T-helper 1 cell treated with Interleukin-12 subunit alpha and Interleukin-12 subunit beta and Interleukin-4 antibody, amounts not matched to agents 30 ng/mL and 1 ng/mL, for 36 hours (primary cell): ENCODE measurements around the gene KRTAP10-11. TPM values are rescaled to one million over a fixed set of nuclear protein-coding genes. Genes with fewer than 3 reads are reported as not detected.
"Not testable (repeated sequence)": the region's sequence is repeated elsewhere in the genome, so short reads cannot be mapped to it uniquely, and the experiment has no call there.

Source experiments
- intact Hi-C: fragments of 100-400 bp; cut with micrococcal nuclease; formaldehyde crosslinking; loops from one replicate; pipeline ENCODE4 v1.15.1; 2024
- total RNA-seq: library from RNA; stranded (reverse); gene quantifications from 2 replicates; pipeline ENCODE4 v1.2.3, GENCODE V29; 2022

Gene KRTAP10-11
- total RNA-seq, 1 donor from 2014 or later, result not detected

DNA sequence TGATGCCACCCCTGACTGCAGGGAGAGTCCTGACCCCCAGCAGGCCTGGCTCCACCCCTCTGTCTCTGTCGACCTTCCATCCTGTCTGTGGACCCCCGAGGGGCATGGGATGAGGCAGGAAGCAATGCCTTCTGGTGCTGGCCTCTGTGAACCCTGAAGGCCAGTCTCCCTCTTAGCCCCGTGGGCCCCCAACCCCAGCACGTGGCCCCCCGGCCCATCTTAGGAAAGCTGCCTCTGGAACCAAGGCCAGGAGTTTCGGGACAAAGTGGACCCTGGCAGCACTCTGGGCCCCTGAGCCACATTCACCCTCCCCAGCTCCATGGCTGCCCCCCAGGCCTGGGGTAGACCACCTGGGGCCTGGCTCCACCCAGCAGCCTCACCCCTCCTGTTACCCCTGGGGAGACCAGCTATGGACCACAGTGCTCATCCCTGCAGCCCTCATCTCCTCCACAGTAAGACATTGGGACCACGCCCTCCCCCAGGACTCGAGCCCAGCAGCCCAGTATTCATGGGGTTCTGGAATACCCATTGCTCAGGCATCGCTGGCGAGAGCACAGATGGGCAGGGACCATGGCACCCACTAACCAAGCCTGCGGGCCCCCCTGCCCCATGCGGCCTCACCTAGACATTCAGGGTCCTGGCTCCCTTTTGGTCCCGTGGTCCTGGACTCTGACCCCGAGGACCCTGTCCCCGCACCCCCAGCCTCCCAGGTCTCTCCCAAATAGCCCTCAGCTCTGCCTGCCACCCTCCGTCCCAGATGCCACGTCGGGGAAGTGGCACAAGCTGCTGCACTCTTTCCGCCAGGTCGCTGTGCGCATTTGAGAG is 7.5 kb upstream of the KRTAP10-11 start:
- intact Hi-C loops, result not testable (repeated sequence)

DNA sequence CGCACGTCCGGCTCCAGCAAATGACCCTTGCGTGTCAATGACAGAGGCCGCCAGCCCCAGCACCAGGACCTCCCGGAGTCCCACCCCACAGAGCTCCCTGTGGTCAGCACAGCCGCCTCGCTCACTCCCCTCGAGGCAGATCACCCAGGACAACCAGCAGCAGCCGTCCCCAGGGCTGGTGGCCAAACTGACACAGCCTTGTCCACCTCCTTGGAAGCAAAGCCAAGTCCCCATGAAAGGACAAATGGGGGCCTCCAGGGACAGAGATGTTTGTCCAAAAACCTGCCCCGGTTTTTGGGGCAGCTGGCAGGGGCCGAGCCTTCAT is 6.9 kb upstream of the KRTAP10-11 start:
- intact Hi-C loops, result no loop called here

DNA sequence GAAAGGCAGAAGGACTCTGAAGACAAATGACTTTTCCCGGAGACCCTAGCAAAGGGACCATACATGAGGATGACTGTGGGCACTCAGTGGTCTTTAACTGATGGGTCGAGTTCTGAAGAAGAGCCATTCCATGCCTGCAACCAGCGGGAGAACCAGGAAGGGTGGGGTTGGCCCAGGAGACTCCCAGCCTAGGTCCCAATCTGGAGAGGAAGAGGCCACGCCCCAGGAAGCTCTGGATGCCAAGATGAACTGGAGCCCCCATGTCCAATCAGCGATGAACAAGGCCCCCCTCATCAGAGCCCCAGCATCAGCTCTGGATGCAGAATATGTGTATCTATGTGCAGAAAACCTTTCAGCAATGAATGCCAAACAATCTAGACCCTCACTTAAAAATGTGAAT is 5.5 kb upstream of the KRTAP10-11 start:
- intact Hi-C loops, result no loop called here

DNA sequence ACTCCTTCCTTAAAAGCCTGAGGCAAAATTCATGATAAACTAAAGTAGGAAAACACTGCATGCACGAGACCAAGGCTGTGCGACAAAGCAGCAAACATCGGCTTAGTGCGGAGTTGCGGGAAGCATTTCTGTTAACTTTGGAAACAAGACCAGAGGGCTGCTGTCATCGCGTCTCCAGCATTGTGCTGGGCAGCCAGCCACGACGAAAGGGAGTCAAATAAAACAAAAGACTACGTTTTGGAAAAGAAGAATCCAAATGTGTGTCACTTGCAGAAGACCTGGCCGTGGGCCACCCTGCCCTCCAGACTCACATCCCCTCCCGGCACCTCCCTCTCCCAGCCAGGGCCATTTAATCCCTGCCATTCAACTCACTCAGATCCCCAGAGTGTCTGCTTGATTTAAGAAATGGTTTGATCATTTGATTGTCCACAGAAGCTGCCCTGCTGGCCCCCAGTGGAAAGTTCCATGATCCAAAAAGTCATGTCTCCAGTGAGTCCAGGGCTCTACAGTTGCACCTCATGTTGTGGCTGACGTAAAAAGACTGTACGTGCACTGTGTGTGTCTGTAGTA is 2.4 kb upstream of the KRTAP10-11 start:
- intact Hi-C loops, result loop anchor here (2.0 kb wide), 1 partner anchor 15 kb away; no protein-coding TSS in a partner anchor

DNA sequence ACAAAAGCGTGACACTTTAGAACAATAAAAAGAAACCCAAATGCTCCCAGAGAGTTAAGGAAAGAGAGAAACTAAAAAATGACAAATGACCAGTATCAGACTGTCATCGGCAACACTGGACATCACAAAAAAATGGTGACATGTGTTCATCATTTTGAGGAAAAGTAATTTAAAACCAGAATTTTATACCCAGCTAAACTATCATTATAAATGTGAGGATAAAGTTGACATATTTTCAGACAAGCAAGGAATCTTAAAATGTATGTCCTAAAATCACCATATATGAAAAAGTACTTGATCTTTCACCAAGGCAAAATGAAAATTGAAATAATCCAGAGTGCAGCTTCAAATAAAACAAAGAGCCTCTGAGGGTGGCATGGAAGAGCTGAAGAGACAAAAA is 1.3 kb upstream of the KRTAP10-11 start:
- intact Hi-C loops, result loop anchor here (2.0 kb wide), 1 partner anchor 14 kb away; no protein-coding TSS in a partner anchor

DNA sequence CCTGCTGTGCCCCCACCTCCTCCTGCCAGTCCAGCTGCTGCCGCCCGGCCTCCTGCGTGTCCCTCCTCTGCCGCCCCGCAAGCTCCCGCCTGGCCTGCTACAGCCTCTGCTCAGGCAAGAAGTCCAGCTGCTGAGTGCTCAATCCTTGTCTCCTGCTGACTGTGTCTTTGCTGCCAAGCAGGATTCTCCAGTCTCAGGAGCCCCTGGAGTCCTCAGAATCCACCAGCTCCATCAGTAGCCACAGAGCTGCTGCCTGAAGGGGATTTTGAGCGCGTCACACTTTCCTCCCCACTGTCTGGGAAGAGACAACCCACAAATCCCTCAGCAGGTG is 973 bp downstream of the KRTAP10-11 start:
- intact Hi-C loops, result no loop called here

DNA sequence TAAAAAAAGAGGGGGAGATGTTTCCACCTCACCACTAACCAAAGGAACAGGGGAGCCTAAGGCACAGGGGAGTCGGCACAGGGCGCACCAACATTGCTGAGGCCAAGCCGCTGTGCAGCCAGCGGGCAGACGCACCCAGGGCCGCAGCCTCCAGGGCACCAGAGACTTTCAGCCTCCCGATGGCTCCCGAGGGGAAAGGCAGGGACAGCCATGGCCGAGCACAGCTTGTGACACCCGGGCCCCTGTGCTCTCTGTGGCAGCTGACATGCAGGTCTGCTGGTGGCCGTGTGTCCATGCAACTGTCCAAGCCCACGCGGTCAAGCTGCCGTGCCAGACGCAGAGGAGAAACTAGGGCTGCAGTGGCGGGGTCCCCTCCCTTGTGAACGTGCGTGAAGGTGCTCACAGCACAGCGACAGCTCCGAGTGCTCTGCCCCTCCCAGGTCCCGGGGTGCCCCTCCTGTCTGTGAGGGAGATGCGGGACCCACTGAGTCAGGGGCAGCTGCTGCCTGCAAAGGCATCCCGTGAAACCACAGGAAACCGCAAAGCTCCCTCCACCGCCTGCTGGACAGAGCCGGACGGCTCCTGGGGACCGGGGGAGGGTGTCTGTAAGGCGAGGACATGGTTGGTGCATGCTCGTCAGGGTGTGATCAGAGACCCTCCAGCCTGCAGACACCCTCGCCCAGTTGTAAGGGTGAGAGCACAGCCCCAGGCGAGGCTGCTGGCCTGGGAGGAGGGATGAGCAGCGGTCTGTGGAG is 2.5 kb downstream of the KRTAP10-11 start:
- intact Hi-C loops, result no loop called here

DNA sequence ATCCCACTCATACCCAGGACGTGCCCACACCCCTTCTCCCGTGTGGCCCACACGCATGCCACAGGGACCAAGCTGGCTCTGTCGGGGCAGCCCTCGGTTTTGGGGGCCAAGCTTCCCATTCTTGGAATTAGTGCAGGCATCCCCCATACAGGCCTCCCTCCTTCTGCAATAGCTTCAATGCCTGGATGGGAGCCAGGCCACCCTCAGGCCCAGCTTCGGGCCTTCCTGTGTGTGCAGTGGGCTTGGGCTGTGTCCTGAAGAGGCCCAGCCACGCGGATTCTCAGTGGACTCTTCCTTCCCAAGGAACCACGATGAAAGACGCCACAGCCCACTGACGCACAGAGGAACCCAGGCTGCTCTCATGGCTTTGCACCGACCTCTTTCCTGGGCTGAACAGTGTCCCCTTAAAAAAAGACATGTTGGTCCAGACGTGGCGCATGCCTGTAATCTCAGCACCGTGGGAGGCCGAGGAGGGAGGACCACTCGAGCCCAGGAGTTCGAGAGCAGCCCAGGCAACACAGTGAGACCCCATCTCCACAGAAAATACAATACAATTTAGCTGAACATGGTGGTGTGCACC is 3.4 kb downstream of the KRTAP10-11 start:
- intact Hi-C loops, result loop anchor here (10.0 kb wide), 1 partner anchor 155 kb away; the partner anchor contains the start of gene UBE2G2

DNA sequence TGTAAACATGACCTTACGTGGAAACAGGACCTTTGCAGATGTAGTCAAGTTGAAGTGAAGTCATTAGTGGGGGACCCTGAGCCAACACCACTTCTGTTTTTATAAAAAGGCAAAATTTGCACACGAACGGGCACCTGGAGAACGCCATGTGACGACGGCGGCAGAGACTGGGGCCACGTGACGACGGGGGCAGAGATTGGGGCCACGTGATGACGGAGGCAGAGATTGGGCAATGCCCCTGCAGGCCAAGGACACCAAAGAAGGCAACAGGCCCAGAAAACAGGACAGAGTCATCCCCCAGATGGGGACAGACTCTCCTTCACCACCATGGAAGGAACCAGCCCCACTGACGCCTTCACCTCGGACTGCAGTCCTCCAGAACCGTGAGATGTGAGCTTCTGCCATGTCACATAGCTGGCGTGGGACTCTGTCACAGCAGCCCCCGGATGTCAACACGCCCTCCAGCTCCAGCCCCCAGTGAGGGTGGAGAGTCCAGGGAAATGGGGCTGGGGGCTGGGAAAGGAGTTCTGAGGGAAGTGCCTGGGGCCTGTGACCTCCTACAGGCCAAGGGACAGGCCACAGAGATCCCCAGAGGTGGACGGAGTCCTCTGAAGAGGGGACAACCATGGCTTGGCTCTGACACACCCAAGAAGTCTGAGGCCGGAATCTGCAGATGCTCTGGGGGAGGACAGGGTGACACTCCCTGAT is 4.2 kb downstream of the KRTAP10-11 start:
- intact Hi-C loops, result loop anchor here (10.0 kb wide), 1 partner anchor 154 kb away; the partner anchor contains the start of gene UBE2G2

DNA sequence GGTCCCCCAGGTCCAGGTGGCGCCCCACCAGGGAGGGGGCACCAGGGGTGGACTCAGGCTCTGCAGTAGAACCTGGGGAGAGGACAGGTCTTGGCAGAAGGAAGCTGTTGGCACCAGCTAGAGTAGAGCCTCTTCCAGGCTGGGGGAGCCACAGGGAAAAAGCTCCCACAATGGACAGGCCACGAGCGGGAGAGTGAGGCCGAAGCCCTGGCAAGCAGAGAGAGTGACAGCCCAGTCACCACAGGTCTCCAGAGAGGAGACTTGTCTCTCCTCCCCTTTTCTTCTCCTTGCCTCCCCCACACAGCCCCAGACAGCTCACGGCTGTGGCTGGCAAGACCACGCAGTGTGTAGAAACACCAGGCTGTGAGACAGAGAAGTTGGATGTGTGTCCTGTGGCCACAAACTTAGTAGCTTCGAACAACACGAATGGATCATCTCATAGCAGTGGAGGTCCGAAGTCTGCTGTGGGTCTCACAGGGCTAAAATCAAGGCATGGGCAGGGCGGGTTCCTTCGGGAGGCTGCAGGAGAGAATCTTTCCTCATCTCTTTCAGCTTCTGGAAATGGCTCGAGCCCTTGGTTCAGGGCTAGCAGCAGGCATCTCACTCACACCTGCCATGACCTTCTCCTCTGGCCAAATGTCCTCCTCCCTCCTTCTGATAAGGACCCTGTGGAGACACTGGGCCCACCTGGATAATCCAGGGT is 4.9 kb downstream of the KRTAP10-11 start:
- intact Hi-C loops, result loop anchor here (10.0 kb wide), 1 partner anchor 154 kb away; the partner anchor contains the start of gene UBE2G2

DNA sequence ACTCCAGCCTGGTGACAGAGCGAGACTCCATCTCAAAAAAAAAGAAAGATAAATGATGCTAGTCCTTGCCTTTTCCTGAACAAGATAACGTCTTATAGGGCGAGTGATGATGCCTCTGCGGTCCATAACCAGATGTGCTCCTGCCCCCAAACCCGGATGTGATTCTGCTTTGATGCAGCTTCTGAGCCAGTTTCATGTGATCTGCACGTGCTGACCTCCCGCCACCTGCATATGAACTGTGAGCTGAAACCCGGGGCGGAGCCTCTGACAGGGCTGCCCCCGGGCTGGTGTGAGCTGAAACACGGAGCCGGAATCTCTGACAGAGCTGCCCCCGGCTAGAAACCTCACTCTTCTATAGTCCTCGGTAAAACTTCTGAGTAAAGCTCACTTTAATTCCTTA is 6.9 kb downstream of the KRTAP10-11 start:
- intact Hi-C loops, result loop anchor here (10.0 kb wide), 1 partner anchor 152 kb away; the partner anchor contains the start of gene UBE2G2

DNA sequence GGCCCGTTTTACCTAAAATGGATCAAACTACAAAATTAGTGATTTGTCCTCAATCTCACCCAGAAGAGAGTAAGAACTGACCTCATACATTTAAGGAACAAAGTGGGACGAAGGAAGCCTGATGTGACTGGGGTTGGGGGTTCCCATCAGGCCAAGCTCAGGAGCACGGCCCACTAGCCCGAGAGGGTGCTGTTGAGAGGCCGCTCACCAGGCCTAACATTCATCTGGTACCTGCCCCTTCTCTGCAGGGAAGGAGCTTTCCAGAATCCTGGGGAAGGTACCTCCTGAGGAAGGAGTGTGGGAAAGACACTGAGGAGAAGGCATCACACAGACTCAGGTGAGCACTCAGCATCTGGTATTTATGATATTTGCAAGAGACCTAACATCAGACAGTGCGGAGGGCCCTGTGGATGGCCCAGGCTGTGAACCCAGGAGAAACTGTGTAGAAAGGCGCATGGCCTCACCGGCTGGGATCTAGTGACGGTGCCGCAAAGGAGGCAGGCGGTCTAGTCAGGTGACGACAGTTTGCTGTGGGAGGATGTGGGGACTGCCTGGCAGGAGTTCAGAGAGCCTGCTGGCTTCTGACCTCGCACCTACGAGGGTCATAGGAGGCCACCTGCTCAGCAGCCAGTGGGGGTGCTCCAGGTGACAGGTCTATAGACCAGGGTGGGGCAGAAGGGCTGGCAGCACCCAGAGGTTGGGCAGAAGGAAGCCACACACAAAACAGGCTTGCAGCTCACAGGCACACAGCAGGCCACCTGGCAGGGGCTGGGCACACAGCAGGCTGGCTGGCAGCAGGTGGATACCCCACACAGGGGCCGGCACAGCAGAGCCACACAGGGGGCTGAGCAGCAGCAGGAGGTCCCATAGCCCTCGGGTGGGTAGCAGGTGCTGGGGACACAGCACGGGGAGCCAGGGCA is 7.7 kb downstream of the KRTAP10-11 start:
- intact Hi-C loops, result loop anchor here (10.0 kb wide), 1 partner anchor 151 kb away; the partner anchor contains the start of gene UBE2G2

DNA sequence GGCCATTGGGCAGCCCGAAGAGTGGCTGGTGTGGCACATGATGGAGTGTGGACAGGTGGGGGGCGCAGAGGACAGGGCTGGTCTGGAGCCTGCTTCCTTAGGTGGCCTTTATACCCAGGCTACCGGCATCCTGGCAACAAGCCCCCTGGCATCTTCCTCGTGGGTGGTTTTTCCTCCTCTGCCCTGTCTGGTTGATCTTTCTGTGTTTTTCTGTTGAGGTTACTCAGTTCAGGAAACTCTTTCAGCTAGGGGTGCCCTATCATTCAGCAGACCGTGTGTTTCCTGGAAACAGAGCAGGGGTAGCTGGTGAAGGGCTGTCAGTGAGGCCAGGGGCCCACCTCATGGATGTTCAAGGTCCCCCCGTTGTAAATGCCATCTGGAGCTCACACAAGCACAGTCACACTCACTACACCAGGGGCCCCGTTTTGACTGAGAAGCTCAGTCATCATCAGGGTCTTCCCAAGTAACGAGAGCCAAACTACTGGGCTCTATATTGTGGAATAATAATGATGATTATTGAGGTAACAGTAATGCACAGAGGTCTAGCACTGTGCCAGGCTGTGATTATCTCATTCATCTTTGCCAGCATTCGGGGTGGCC is 8.5 kb downstream of the KRTAP10-11 start, which contains the start of gene KRTAP12-4:
Gene KRTAP12-4 (minus strand): TSS at position 84 of the 600 bp plus-strand sequence. CDS start 45 bp downstream, at position 39.
- intact Hi-C loops, result loop anchor here (5.0 to 10.0 kb wide), 2 partner anchors 87 to 150 kb away; partner anchors contain the start of gene UBE2G2

DNA sequence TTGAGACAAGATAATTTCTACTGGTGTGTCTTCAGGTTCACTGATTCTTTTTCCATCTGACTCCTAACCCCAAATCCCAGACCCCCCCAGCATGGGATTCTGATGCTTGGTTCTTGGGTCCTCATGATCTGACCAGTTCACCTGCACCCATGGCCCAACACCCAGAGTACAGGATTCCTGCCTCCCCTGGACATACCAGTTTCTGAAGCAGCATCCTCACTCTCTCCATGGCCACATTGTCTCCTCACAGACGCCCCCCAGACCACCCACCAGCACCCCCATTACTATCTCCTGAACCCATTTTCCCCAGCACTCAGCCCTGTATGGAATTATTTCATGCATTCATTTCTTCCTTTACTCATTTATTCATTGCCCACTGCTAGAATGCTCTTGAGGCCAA is 10.7 kb downstream of the KRTAP10-11 start:
- intact Hi-C loops, result loop anchor here (1.0 to 10.0 kb wide), 3 partner anchors 38 to 148 kb away; partner anchors contain the start of gene UBE2G2

DNA sequence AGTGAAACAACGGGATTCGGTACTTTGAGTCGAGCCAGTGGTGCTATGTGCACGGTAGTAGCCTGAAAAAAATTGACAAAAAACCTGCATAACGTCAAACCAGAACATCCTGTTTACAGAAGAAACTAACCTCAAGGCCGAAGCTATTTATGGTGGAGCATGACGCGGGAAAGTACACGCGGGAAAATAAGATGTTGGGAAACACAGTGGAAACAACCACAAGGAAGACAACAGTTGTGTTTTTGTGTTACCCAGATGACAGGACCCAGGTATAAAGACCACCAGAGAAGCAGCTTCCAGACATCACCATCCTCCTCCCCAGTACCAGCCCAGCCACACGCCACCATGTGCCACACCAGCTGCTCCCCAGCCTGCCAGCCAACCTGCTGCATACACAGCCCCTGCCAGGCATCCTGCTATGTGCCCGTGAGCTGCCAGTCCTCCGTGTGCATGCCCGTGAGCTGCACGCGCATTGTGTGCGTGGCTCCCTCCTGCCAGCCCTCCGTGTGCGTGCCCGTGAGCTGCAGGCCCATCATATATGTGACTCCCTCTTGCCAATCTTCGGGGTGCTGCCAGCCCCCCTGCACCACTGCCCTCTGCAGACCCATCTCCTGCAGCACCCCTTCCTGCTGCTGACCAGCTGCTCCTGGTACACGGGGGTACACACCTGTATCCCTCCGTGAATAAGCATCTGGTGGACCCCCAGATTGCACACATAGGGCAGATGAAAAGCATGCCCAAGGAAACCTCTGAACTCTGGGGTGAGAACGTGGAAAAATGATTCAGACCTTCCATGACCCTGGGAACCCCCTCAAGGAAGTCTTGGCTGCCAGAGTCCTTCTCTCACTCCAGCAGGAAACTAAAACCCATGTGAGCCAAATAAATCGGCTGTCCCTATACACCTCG is 11.7 kb downstream of the KRTAP10-11 start, which contains the start of gene KRTAP12-3:
Gene KRTAP12-3 (plus strand): TSS at position 298 of the 906 bp plus-strand sequence. CDS start 48 bp downstream, at position 346.
- intact Hi-C loops, result loop anchor here (1.0 to 10.0 kb wide), 4 partner anchors 13 to 147 kb away; partner anchors contain the start of gene UBE2G2

DNA sequence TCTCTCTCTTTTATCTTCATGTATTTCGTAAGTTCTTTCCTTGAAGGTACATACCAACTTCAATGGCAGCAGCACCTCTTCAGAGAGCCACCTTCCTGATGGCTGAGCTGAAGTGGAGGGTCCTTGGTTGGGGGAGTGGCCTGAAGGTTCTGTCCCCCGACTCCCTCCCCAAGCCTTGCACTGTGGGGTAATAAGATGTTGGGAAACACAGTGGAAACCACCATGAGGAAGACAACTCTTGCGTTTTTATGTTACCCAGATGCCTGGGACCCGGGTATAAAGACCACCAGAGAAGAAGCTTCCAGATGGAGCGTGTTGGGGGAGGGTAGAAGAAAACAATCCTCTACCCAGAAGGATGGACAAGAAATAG is 12.3 kb downstream of the KRTAP10-11 start:
- intact Hi-C loops, result loop anchor here (2.0 to 10.0 kb wide), 3 partner anchors 14 to 146 kb away; partner anchors contain the start of gene UBE2G2
